Measurements from ENCODE around the gene CCL22.

The CCL22 gene

GRCh38 chr16:57394444-57394843 is 35.9 kb downstream of the CCL22 start:
- Histone ChIP-seq H3K9me3 (ENCODE audit: control insufficient read depth, insufficient read depth, low read depth, low read length) (no peaks in the 10 kb centered on the region), H3K27ac (ENCODE audit: extremely low read depth, low read depth, low read length) (no peak overlapping the region), H3K4me1 (ENCODE audit: control insufficient read depth, insufficient read depth, low read length) (no peaks in the 10 kb centered on the region), H3K4me3 (ENCODE audit: low read depth, low read length) (no peak overlapping the region), H3K36me3 (ENCODE audit: control insufficient read depth in 2 of 2, insufficient read depth in 1 of 2, low read length in 2 of 2) (no peaks in the 10 kb centered on the region)
- CTCF ChIA-PET, result interaction anchor here (0.9 to 1.8 kb wide), 2 partner anchors 23 to 95 kb away, joined by 3 to 11 read pairs; no protein-coding TSS in a partner anchor
- POLR2A ChIA-PET, result interaction anchor here (0.8 kb wide), 1 partner anchor 53 kb away, joined by 3 read pairs; the partner anchor contains the start of gene COQ9
- peak; percentile 46; the same call in 1 of the 2 replicates for TF ChIP-seq ZNF776 (tag by site-specific recombination; IDR thresholded peaks at IDR 0.05; ENCODE audit: borderline replicate concordance)
- TF ChIP-seq ZNF248 (tag by site-specific recombination; IDR thresholded peaks at IDR 0.05), result 0 out of 2 replicates have a peak, but pooled peaks have one; percentile 47
- peak; percentile 36; the same call in 1 of the 2 replicates for TF ChIP-seq ZNF112 (tag by site-specific recombination; IDR thresholded peaks at IDR 0.05)
- peak; percentile 71; the same call in 1 of the 2 replicates for TF ChIP-seq ZNF660 (tag by site-specific recombination; IDR thresholded peaks at IDR 0.05)
- TF ChIP-seq ZNF513 (tag by site-specific recombination; IDR thresholded peaks at IDR 0.05), result no peak
- TF ChIP-seq GLIS1 (tag by site-specific recombination; IDR thresholded peaks at IDR 0.05), result peak; percentile 15; the same call in 1 of the 2 replicates
- no peak for TF ChIP-seq BCL11B (tag by site-specific recombination; IDR thresholded peaks at IDR 0.05; ENCODE audit: low read depth)
- no peak for TF ChIP-seq ZNF266 (tag by site-specific recombination; IDR thresholded peaks at IDR 0.05; ENCODE audit: low read depth)
- peak; percentile 20; the same call in 1 of the 2 replicates for TF ChIP-seq ZNF398 (tag by site-specific recombination; IDR thresholded peaks at IDR 0.05)
- 0 out of 2 replicates have a peak, but pooled peaks have one; percentile 17 for TF ChIP-seq ZIC2 (tag by site-specific recombination; IDR thresholded peaks at IDR 0.05)
- TF ChIP-seq PRDM10 (tag by site-specific recombination; IDR thresholded peaks at IDR 0.05), result 0 out of 2 replicates have a peak, but pooled peaks have one; percentile 28
- 0 out of 2 replicates have a peak, but pooled peaks have one; percentile 24 for TF ChIP-seq ZBTB44 (tag by site-specific recombination; IDR thresholded peaks at IDR 0.05)

- Histone ChIP-seq H3K4me1 (ENCODE audit: control insufficient read depth, insufficient read depth, low read length) (no peaks in the 10 kb centered on the region), H3K4me3 (ENCODE audit: low read depth, low read length) (no peak overlapping the region), H3K9me3 (ENCODE audit: control insufficient read depth, insufficient read depth, low read depth, low read length) (no peaks in the 10 kb centered on the region), H3K36me3 (ENCODE audit: control insufficient read depth in 2 of 2, insufficient read depth in 1 of 2, low read length in 2 of 2) (no peaks in the 10 kb centered on the region), H3K27ac (ENCODE audit: extremely low read depth, low read depth, low read length) (no peak overlapping the region)
- CTCF ChIA-PET, result interaction anchor here (0.9 to 1.8 kb wide), 2 partner anchors 22 to 95 kb away, joined by 3 to 11 read pairs; no protein-coding TSS in a partner anchor
- POLR2A ChIA-PET, result interaction anchor here (0.8 kb wide), 1 partner anchor 53 kb away, joined by 3 read pairs; the partner anchor contains the start of gene COQ9
- TF ChIP-seq ZNF175 (tag by site-specific recombination; IDR thresholded peaks at IDR 0.05), result no peak
- no peak for TF ChIP-seq ZBTB17 (tag by site-specific recombination; IDR thresholded peaks at IDR 0.05)
- no peak for TF ChIP-seq ZNF366 (tag by site-specific recombination; conservative IDR thresholded peaks at IDR 0.05)
- TF ChIP-seq ZNF549 (tag by site-specific recombination; IDR thresholded peaks at IDR 0.05), result no peak
- TF ChIP-seq ZNF521 (tag by site-specific recombination; IDR thresholded peaks at IDR 0.05), result no peak
- TF ChIP-seq KLF8 (tag by site-specific recombination; IDR thresholded peaks at IDR 0.05), result no peak
- no peak for TF ChIP-seq RBAK (tag by site-specific recombination; IDR thresholded peaks at IDR 0.05)
- no peak for TF ChIP-seq ZNF354C (tag by site-specific recombination; IDR thresholded peaks at IDR 0.05; ENCODE audit: borderline replicate concordance, low read depth)
- no peak for TF ChIP-seq KLF10 (tag by site-specific recombination; IDR thresholded peaks at IDR 0.05)
- TF ChIP-seq PRDM4 (tag by site-specific recombination; IDR thresholded peaks at IDR 0.05), result no peak
Measured at GRCh38 chr16:57395026-57395425, 36.4 kb downstream of the CCL22 start.

Measured in HEK293 (cell line).